Calu3 (cell line): Measurements from ENCODE around the gene ING1. TPM values are rescaled to one million over a fixed set of nuclear protein-coding genes. Genes with fewer than 3 reads are reported as not detected.

Source experiments
- BruUV-seq: library from RNA; stranded (reverse); fragments of 400-500 nt; replicated peaks from 2 replicates; lab custom pipeline; 2021; lab: Mats Ljungman, UMichigan
- CTCF ChIA-PET: fragments of 300-600 bp; sonication (Branson Sonifier 250); formaldehyde crosslinking; loops from one replicate; lab custom pipeline; 2022; ENCODE audit warnings: antibody characterized with exemption; lab: Charles Lee
- DNase-seq: peaks from one replicate; pipeline ENCODE4 v3.0.0; 2022
- H3K27ac Mint-ChIP-seq: one replicate; pipeline ENCODE4 v1.8.0; 2022; ENCODE audit warnings: mixed read lengths; ENCODE audit not compliant: unreplicated experiment
- H3K27me3 Mint-ChIP-seq: one replicate; pipeline ENCODE4 v1.8.0; 2022; ENCODE audit warnings: mixed read lengths; ENCODE audit not compliant: unreplicated experiment
- H3K36me3 Mint-ChIP-seq: one replicate; pipeline ENCODE4 v1.8.0; 2022; ENCODE audit warnings: mild to moderate bottlenecking, moderate library complexity, mixed read lengths; ENCODE audit not compliant: insufficient read depth, unreplicated experiment
- H3K4me1 Mint-ChIP-seq: one replicate; pipeline ENCODE4 v1.8.0; 2022; ENCODE audit warnings: mild to moderate bottlenecking, low read depth, mixed read lengths; ENCODE audit not compliant: unreplicated experiment
- H3K4me3 Mint-ChIP-seq: one replicate; pipeline ENCODE4 v1.8.0; 2022; ENCODE audit warnings: mild to moderate bottlenecking, low read depth, moderate library complexity, mixed read lengths; ENCODE audit not compliant: unreplicated experiment
- H3K9me3 Mint-ChIP-seq: one replicate; pipeline ENCODE4 v1.8.0; 2022; ENCODE audit warnings: low read depth, mixed read lengths; ENCODE audit not compliant: unreplicated experiment
- CTCF ChIP-seq: fragments of 200-600 bp; IDR thresholded peaks from one replicate; pipeline ENCODE4 v1.8.0; 2022; ENCODE audit warnings: antibody characterized with exemption; ENCODE audit not compliant: unreplicated experiment
- intact Hi-C: fragments of 100-400 bp; cut with micrococcal nuclease; formaldehyde crosslinking; loops from one replicate; pipeline ENCODE4 v1.10.0; 2022; ENCODE audit not compliant: unreplicated experiment
- total RNA-seq: library from RNA; stranded (reverse); gene quantifications from 2 replicates; pipeline ENCODE4 v1.2.3, GENCODE V29; 2022

Gene ING1
- total RNA-seq, 1 experiment from 2014 or later, result 8.4 TPM

GRCh38 chr13:110760611-110761010 lies 47.1 kb downstream of the ING1 start:
- H3K27me3 Mint-ChIP-seq, result peaks cover 24% of the 10 kb centered on the region
- no TSS peak for BruUV-seq
- intact Hi-C loops, result no loop called here
- no peak for DNase-seq
- CTCF ChIA-PET, result no interaction called here
- H3K36me3 Mint-ChIP-seq, result no peaks in the 10 kb centered on the region
- H3K9me3 Mint-ChIP-seq, result no peaks in the 10 kb centered on the region
- TF ChIP-seq CTCF, result no peak
- no peak overlapping the region for H3K27ac Mint-ChIP-seq
- H3K4me1 Mint-ChIP-seq, result no peaks in the 10 kb centered on the region
- H3K4me3 Mint-ChIP-seq, result no peak overlapping the region

GRCh38 chr13:110766671-110767430 lies 53.4 kb downstream of the ING1 start:
- no peaks in the 10 kb centered on the region for H3K4me1 Mint-ChIP-seq
- CTCF ChIA-PET, result no interaction called here
- no peak for DNase-seq
- H3K9me3 Mint-ChIP-seq, result no peaks in the 10 kb centered on the region
- H3K36me3 Mint-ChIP-seq, result no peaks in the 10 kb centered on the region
- H3K27me3 Mint-ChIP-seq, result peaks cover 35% of the 10 kb centered on the region
- H3K27ac Mint-ChIP-seq, result no peak overlapping the region
- H3K4me3 Mint-ChIP-seq, result no peak overlapping the region
- intact Hi-C loops, result no loop called here
- no TSS peak for BruUV-seq
- no peak for TF ChIP-seq CTCF

- no peak for TF ChIP-seq CTCF
These were observed 54.0 kb downstream of the ING1 start for GRCh38 chr13:110767476-110767875.

GRCh38 chr13:110769097-110769496 lies 55.6 kb downstream of the ING1 start:
- Mint-ChIP-seq H3K36me3 (no peaks in the 10 kb centered on the region), H3K27me3 (peaks cover 33% of the 10 kb centered on the region), H3K27ac (no peak overlapping the region), H3K4me1 (no peaks in the 10 kb centered on the region), H3K9me3 (no peaks in the 10 kb centered on the region), H3K4me3 (no peak overlapping the region)
- TF ChIP-seq CTCF, result no peak
- CTCF ChIA-PET, result no interaction called here
- intact Hi-C loops, result no loop called here
- no peak for DNase-seq
- no TSS peak for BruUV-seq

More at GRCh38 chr13:110767476-110767875, 54.0 kb downstream of the ING1 start:
- no peak for DNase-seq
- H3K36me3 Mint-ChIP-seq, result no peaks in the 10 kb centered on the region
- peaks cover 35% of the 10 kb centered on the region for H3K27me3 Mint-ChIP-seq
- no peaks in the 10 kb centered on the region for H3K9me3 Mint-ChIP-seq
- no peak overlapping the region for H3K27ac Mint-ChIP-seq
- CTCF ChIA-PET, result no interaction called here
- no peak overlapping the region for H3K4me3 Mint-ChIP-seq
- intact Hi-C loops, result no loop called here
- no peaks in the 10 kb centered on the region for H3K4me1 Mint-ChIP-seq
- BruUV-seq, result no TSS peak
